ENCODE data around the gene OR6K2.

GRCh38 chr1:158652721-158653334 lies 47.6 kb downstream of the OR6K2 start:
- TF ChIP-seq ZNF335 (tag by site-specific recombination; conservative IDR thresholded peaks at IDR 0.05), result no peak
- TF ChIP-seq, protein P1, sequence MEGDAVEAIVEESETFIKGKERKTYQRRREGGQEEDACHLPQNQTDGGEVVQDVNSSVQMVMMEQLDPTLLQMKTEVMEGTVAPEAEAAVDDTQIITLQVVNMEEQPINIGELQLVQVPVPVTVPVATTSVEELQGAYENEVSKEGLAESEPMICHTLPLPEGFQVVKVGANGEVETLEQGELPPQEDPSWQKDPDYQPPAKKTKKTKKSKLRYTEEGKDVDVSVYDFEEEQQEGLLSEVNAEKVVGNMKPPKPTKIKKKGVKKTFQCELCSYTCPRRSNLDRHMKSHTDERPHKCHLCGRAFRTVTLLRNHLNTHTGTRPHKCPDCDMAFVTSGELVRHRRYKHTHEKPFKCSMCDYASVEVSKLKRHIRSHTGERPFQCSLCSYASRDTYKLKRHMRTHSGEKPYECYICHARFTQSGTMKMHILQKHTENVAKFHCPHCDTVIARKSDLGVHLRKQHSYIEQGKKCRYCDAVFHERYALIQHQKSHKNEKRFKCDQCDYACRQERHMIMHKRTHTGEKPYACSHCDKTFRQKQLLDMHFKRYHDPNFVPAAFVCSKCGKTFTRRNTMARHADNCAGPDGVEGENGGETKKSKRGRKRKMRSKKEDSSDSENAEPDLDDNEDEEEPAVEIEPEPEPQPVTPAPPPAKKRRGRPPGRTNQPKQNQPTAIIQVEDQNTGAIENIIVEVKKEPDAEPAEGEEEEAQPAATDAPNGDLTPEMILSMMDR (tag by site-specific recombination; IDR thresholded peaks at IDR 0.05), result no peak
- no peak for TF ChIP-seq ATF2 (tag by site-specific recombination; IDR thresholded peaks at IDR 0.05; ENCODE audit: low read depth)
- TF ChIP-seq ZNF768 (tag by site-specific recombination; IDR thresholded peaks at IDR 0.05), result no peak
- TF ChIP-seq BCL11A (tag by site-specific recombination; IDR thresholded peaks at IDR 0.05; ENCODE audit: low read depth), result no peak
